NCI-H345 (cell line): ENCODE data around the gene RNF39.
"Not testable (repeated sequence)": the region's sequence is repeated elsewhere in the genome, so short reads cannot be mapped to it uniquely, and the experiment has no call there.

ENCODE experiments used
- DNase-seq: peaks from one replicate; lab custom pipeline; 2025; lab: John Stamatoyannopoulos, UW

RNF39 gene

GRCh38 chr6:30075094-30075789 is at the start of gene RNF39:
Gene RNF39, minus strand, starts transcription at chr6:30075769. Its CDS starts 184 bp downstream, at chr6:30075585.
- no peak for DNase-seq

GRCh38 chr6:30122515-30122914 is 46.9 kb upstream of the RNF39 start:
- no peak for DNase-seq

- no peak for DNase-seq
Observed at GRCh38 chr6:30121446-30122366, 46.1 kb upstream of the RNF39 start.

- DNase-seq: not testable (repeated sequence)
Observed at GRCh38 chr6:30118691-30119090, 43.1 kb upstream of the RNF39 start.

- no peak for DNase-seq
Observed at GRCh38 chr6:30116724-30117123, 41.2 kb upstream of the RNF39 start.

- no peak for DNase-seq
Observed at GRCh38 chr6:30113841-30114240, 38.3 kb upstream of the RNF39 start.

- no peak for DNase-seq
Observed at GRCh38 chr6:30113003-30113759, 37.6 kb upstream of the RNF39 start, which contains the start of gene TRIM31. Gene TRIM31, minus strand, starts transcription at chr6:30113090. Its CDS starts 285 bp downstream, at chr6:30112805.

- DNase-seq: no peak
Observed at GRCh38 chr6:30112402-30112994, 36.9 kb upstream of the RNF39 start.

GRCh38 chr6:30111266-30111856 is 35.8 kb upstream of the RNF39 start:
- DNase-seq: no peak

GRCh38 chr6:30104661-30105060 is 29.1 kb upstream of the RNF39 start:
- no peak for DNase-seq

GRCh38 chr6:30103872-30104179 is 28.3 kb upstream of the RNF39 start:
- DNase-seq: no peak

- peak; percentile 83 for DNase-seq
Observed at GRCh38 chr6:30102970-30103871, 27.7 kb upstream of the RNF39 start.

- no peak for DNase-seq
Observed at GRCh38 chr6:30102414-30102969, 26.9 kb upstream of the RNF39 start.

- DNase-seq: peak; percentile 75
Observed at GRCh38 chr6:30101444-30102413, 26.2 kb upstream of the RNF39 start.

- no peak for DNase-seq
Observed at GRCh38 chr6:30100585-30101443, 25.2 kb upstream of the RNF39 start.

GRCh38 chr6:30100154-30100553 is 24.6 kb upstream of the RNF39 start:
- DNase-seq: no peak

GRCh38 chr6:30097902-30098768 is 22.6 kb upstream of the RNF39 start:
- no peak for DNase-seq
